Pons (tissue), 1 donor: Measurements from ENCODE around the gene TRMT1L.

ENCODE experiments used
- DNase-seq: peaks from one replicate; pipeline ENCODE4 v3.0.0-alpha.2; 2016; ENCODE audit warnings: low spot score

TRMT1L gene

DNA sequence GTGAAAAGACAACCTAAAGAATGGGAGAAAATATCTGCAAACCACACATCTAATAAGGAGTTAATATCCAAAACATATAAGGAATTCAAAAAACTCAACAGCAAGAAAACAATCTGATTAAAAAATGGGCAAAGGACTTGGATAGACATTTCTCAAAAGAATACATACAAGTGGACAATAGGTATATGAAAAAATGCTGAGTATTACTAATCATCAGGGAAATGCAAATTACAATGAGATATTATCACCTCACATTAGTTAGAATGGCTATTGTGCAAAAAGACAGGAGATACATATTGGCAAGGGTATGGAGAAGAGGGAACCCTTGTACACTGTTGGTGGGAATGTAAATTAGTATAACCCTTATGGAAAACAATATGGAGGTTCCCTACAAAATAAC is 44.9 kb downstream of the TRMT1L start:
- no peak for DNase-seq

DNA sequence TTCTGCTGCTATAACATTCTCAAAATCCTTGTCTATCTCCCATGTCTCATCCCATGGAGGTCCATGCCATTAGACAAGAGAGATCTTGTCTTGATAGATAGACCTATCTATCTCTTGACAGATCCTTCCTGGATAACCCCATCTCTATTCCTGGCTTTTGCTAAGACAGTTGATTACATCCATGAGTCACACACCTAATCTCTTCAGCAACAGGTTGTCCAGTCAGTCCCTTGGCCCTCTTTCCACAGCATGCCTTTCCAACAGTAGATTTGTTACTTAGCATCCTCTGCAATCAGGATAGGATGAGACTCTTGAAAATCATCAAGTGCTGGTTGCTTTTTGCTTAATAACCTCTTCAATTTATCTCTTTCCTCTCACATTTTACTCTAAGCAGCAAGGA is 46.6 kb downstream of the TRMT1L start:
- no peak for DNase-seq

DNA sequence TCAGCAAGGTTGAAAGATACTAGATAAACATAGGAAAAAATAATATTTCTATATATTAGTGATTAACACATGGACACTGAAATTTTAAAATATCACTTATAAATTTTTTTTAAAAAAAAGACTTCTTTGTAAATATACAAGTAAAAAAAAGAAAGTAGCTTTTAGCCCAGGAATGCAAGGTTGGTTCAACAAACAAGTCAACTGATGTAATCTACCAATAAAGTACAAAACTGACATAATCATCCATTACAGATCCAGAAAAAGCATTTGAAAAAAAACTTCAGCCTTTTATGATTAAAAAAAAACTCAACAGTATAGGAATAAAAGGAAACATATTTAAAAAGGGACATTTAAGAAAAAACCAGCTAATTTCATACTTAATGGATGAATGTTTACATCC is 48.4 kb downstream of the TRMT1L start:
- no peak for DNase-seq

DNA sequence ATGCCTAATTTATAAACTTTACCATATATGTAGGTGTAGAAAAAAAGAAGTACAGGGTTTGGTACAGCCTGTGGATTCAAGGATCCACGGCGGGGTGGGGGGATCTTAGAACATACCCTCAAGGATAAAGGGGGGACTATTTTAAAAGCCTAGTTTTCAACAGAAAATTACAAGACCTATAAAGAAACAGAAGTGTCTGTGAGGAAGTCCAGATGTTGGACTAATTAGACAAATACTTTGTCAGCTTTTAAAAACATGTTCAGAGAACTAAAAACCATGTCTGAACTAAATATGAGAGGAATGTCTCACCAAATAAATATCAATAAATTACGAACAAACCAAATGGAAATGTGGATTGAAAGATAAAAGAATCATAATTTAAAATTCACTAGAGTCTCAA is 51.6 kb downstream of the TRMT1L start:
- DNase-seq: no peak

DNA sequence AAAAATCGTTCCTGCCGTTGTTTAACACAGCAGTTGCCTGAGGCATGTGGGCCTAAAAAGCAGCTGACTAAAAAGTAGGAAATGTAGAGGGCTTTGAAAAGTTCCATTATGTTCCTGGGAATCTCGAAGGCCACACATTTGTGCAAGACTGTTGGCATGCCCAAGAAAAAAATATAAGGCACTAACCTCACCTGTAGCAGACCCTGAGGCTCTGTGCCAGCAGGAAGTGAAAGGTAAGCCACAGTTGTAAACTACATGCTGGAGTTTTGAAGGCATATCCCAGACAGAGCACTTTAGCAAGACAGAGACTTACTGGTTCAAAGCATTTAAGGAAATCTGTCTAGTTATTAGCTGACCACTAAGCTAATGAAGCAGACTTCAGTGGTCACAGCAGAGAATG is 52.7 kb downstream of the TRMT1L start:
- no peak for DNase-seq

DNA sequence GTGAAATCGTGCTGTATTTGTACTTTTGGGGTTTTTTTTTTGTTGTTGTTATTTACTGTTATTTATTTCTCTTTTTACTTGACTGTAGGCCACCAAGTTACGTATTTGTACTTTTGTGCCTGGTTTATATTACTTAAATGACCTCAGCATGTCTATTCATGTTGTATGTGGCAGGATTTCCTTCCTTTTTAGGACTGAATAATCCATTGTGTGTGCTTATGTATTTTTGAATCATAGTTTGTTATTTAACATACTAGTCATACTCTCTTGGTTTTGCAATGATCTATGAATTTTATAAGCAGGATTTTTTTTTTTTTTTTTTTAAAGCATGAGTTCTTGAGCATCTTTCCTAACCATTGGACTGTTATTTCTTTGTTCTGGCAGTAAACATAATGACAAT is 60.2 kb downstream of the TRMT1L start:
- DNase-seq: no peak

DNA sequence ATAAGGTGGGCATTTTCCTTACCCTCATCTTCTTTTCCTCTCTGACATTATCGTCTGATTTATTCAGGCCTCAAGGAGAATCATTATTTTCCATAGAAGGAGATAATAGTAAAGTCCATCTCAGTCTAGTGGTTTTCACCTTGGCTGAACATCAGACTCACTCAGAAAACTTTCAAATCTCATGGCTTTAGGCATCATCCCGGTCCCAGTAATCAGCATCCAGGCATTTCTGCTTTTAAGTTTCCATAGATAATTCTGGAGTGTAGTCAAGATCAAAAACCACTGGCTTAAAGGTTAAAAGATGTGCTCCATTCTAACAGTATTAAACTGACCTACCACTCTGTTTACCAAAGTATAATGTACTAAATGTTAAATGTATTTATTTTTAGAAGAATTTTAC is 62.0 kb downstream of the TRMT1L start:
- DNase-seq: no peak

DNA sequence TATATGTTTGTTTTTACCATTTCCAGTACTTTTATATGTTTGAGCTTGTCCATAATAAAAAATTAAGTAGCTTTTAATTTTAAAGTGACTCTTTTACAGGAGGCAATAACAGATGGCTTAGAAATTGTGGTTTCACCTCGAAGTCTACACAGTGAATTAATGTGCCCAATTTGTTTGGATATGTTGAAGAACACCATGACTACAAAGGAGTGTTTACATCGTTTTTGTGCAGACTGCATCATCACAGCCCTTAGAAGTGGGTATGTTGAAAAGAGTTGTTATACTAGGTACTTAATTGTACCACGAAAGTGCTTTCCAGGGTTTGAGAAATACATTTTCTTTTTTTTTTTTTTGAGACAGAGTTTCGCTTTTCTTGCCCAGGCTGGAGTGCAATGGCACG is 65.3 kb downstream of the TRMT1L start:
- DNase-seq: no peak

DNA sequence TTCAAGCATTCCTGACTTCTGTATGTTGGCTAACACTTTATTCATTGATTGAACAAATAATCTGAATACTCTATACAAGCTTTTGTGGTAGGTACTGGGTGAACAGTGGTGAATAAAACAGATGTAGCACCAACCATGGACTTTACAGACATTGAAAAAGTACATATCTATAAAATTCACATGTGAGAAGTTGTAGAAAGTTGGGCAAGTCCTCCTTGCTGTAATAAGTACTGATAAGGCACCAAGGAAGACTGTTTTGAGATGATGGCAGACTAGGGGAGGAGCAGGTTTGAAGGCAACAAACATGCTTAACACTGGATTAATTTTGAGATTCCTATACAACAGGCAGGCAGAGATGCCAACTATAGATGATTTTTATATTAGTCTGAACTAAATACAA is 69.0 kb downstream of the TRMT1L start:
- DNase-seq: no peak

DNA sequence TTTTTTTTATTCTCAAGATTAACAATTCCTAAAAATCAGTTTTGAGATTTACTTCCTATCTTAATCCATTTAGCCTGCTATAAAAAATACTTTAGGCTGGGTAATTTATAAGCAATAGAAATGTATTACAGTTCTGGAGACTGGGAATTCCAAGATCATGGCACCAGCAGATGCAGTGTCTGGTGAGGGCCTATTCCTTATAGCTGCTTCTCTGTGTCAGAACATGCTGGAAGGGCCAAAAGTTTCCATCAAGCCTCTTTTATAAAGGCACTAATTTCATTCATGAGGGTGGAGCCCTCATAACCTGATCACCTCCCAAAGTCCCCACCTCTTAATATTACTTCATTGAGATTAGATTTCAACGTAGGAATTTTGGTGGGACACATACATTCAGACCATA is 69.7 kb downstream of the TRMT1L start:
- no peak for DNase-seq

DNA sequence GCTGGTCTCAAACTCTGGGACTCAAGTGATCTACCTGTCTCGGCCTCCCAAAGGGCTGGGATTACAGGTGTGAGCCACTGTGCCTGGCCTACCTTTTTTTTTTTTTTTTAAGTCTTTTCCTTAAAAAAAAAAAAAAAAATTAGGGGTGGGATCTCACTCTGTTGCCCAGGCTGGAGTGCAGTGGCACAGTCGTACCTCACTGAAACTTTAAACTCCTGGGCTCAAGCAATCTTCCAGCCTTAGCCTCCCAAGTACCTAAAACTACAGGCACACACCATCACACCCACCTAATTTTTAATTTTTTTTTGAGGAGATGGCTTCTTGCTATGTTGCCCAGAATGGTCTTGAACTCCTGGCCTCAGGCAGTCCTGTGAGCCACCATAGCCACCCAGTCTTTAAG is 72.9 kb downstream of the TRMT1L start:
- no peak for DNase-seq

DNA sequence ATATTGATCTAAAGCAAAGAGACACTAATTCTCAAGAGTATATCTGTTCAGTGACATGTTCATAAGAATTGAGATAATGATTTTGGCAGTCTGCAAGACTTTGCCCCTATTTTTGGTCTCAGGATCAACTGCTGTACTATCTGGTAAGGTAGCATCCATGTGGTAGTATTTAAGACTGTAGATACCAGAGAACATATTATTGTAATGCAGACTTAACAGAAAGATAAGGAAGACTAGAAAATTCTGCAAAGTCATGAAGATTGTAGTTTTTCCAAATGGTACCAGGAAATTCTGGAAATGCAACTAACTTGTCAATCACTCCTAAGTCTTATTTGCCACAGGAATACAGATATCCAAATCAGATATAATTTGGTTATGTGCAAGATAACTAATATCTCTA is 76.3 kb downstream of the TRMT1L start:
- no peak for DNase-seq

DNA sequence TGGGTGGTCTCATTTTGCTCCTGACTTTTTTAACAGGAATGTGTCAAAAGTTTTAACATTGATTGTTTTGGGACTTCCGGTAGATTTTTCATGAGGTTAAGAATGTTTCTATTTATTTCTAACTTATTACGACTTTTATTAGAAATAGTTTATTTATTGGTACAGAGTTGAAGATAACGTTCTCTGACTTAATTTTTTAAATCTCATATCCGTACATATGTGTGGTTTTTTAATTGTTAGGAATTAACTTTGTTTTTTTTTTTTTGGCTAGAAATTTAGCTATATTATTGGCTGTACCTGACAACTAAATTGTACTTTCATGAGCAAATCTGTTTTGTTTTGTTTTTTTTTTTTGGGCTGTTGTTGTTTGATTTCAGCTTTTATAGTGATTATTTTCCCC is 79.4 kb downstream of the TRMT1L start:
- DNase-seq: no peak

DNA sequence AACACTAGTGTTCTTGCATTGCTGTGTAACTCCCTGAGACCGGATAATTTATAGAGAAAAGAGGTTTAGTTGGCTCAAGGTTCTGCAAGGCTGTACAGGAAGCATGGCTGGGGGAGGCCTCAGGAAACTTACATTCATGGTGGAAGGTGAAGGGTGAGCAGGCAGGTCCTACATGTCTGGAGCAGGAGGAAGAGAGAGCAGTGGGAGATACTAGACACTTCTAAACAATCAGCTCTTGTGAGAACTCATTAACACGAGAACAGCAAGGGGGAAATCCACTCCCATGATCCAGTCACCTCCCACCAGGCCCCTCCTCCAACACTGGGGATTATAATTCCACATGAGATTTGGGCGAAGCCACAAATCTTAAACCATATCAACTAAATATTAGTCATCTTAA is 81.3 kb downstream of the TRMT1L start:
- no peak for DNase-seq

DNA sequence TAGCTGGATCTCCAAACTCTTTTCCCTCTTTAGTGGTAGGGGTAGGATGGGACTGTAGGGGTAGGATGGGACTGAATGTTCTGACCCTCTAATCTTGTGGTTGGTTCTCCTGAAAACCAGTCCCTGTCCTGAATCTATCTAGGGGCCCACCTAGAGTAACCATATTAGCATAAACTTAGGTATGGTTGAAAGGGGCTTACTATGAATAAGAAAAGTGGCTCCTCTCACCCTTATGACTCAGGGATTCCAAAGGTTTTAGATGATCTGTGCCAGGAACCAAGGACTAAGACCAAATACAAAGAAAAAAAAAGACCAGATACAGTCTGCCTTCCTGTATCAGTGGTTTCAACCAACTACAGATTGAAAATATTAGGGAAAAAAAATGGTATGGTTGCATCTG is 82.4 kb downstream of the TRMT1L start:
- DNase-seq: no peak

DNA sequence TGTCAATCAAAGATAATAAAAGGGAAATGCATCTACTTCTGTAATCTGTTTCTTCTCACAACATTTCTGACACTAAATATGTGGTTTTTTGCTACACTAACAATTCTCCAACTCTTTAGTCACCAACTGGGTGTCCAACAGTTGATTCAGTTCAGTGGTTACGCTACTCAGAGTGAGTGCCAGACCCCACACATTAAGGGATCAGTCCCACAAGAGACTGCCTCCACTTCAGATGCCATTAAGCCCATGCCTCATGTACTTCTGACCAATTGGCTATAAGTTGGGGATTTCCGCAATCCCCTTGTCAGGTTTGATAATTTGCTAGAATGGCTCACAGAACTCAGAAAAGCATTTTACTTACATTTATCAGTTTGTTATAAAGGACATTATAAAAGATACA is 83.0 kb downstream of the TRMT1L start:
- DNase-seq: no peak

DNA sequence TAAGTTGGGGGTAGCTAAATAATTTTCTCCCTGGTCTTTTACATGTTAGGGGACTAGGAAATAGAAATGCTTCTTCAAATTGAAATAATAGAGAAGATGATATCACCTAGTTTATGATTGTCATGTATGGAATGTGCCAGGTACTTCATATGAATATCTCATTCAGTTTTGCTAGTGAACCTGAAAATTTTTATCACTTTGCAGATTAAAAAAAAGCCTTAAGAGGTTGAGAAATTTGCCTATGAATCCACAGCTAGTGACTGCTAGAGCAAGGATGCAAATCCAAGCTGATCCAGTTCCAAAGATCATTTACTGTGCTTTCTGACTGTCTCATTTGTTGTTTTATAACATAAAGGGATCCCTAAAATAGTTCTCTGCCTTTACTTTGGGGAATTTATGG is 86.7 kb downstream of the TRMT1L start:
- DNase-seq: no peak

DNA sequence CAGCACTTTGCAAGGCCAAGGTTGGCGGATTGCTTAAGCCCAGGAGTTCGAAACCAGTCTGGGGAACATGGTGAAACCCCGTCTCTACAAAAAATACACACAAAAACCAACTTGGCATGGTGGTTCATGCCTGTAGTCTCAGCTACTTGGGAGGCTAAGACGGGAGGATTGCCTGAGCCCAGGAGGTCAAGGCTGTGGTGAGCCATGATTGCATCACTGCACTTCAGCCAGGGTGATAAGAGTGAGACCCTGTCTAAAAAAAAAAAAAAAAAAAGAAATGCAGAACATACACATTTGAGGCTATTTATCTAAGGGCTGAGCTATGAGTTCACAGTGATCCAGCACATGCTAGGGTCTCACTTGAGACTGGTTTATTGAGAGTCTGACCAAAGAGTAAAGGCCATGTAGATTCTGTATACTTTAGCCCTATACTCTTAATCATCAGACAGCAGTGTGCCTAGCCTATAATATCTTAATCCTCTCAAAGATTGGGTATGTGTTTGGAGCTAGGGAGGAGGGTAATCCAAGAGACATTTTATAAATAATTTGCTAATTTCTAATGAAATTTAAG is 87.5 kb downstream of the TRMT1L start:
- DNase-seq: no peak

DNA sequence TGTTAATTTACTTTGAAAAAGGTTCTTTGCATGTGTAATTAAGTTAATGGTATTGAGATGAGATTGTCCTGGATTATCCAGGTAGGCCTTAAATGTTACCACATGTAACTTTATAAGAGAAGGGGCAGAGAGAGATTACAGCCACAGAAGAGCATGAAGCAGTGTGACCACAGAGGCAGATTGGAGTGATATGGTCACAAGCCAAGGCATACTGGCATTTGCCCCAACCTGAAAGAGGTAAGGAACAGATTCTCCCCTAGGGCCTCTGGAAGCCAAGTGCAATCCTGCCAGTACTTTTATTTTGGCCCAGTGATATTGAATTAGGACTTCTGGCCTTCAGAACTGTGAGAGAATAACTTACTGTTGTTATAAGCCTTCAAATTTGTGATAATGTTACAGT is 88.4 kb downstream of the TRMT1L start:
- no peak for DNase-seq
